ENCODE measurements around the gene LCMT1. TPM values are rescaled to one million over a fixed set of nuclear protein-coding genes. Genes with fewer than 3 reads are reported as not detected.

LCMT1 gene
- total and polyA plus RNA-seq, 2 of the 13 experiments (the other 11 are each of a cell fraction or from before 2014, with no cell fraction given), result 41.2 to 48.7 TPM

DNA sequence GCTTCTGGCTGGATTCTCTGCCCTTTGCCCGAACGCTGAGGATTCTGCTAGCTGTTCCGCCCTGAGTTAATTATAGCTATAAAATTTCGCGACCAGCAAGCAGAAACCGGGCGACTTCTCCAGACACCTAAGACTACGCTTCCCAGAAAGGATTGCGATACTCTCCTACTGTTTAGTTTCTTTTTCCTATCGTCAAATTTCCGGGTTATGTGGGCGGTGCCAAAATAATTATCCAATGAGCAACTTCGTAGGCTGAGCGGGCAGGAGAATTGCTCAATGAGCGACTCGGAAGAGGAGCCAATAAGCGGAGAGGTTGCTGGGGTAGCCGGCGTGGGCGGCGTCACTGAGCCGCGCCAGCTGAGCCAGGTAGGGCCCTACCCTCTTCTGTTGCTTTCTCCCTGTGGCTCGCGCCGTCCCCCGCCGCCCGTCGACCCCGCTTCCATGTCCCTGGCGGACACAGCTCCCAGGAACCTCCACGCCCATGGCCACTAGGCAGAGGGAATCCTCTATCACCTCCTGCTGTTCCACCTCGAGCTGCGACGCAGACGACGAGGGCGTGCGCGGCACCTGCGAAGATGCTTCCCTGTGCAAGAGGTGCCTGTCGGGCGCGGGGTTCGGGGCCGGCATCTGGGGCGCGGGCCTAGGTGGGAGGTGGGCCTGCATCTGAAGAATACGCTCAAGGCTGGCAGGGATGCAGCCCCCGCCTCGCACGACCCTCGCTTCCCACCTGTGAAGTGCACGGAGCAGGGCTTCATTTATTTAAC is at the start of gene LCMT1 (continued):
- TF ChIP-seq, protein P1, sequence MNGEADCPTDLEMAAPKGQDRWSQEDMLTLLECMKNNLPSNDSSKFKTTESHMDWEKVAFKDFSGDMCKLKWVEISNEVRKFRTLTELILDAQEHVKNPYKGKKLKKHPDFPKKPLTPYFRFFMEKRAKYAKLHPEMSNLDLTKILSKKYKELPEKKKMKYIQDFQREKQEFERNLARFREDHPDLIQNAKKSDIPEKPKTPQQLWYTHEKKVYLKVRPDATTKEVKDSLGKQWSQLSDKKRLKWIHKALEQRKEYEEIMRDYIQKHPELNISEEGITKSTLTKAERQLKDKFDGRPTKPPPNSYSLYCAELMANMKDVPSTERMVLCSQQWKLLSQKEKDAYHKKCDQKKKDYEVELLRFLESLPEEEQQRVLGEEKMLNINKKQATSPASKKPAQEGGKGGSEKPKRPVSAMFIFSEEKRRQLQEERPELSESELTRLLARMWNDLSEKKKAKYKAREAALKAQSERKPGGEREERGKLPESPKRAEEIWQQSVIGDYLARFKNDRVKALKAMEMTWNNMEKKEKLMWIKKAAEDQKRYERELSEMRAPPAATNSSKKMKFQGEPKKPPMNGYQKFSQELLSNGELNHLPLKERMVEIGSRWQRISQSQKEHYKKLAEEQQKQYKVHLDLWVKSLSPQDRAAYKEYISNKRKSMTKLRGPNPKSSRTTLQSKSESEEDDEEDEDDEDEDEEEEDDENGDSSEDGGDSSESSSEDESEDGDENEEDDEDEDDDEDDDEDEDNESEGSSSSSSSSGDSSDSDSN (CRISPR knock-in tag; IDR thresholded peaks at IDR 0.05), result peak; percentile 70
- TF ChIP-seq ZNF589 (CRISPR knock-in tag; conservative IDR thresholded peaks at IDR 0.05) (peak; percentile 60; the same call in 1 of the 2 replicates), SUZ12 (IDR thresholded peaks at IDR 0.05; ENCODE audit: low read depth, low read length) (peak; percentile 45; the same call in 1 of the 2 replicates), ZNF20 (CRISPR knock-in tag; IDR thresholded peaks at IDR 0.05) (no peak), YEATS4 (CRISPR knock-in tag; IDR thresholded peaks at IDR 0.05; ENCODE audit: borderline replicate concordance) (peak; percentile 85; the same call in 1 of the 2 replicates), IRX3 (CRISPR knock-in tag; IDR thresholded peaks at IDR 0.05; ENCODE audit: borderline replicate concordance, low read depth) (peak; percentile 79; the same call in 1 of the 2 replicates), PAX8 (CRISPR knock-in tag; IDR thresholded peaks at IDR 0.05; ENCODE audit: borderline replicate concordance) (peak; percentile 48; the same call in 1 of the 2 replicates), GABPB1 (CRISPR knock-in tag; IDR thresholded peaks at IDR 0.05) (peak; percentile 97), TSC22D2 (CRISPR knock-in tag; IDR thresholded peaks at IDR 0.05; ENCODE audit: borderline replicate concordance) (no peak), NRL (CRISPR knock-in tag; IDR thresholded peaks at IDR 0.05; ENCODE audit: borderline replicate concordance) (peak; percentile 82; the same call in 1 of the 2 replicates), ZNF543 (CRISPR knock-in tag; IDR thresholded peaks at IDR 0.05) (0 out of 2 replicates have a peak, but pooled peaks have one; percentile 72), ELF4 (CRISPR knock-in tag; IDR thresholded peaks at IDR 0.05; ENCODE audit: borderline replicate concordance) (peak; percentile 77; the same call in 1 of the 2 replicates), POLR2G (IDR thresholded peaks at IDR 0.05; ENCODE audit: low read depth, low read length) (peak; percentile 86), XBP1 (CRISPR knock-in tag; IDR thresholded peaks at IDR 0.05) (no peak), SNAPC2 (CRISPR knock-in tag; IDR thresholded peaks at IDR 0.05) (peak; percentile 84; the same call in 1 of the 2 replicates)
- TF ChIP-seq, protein P2, sequence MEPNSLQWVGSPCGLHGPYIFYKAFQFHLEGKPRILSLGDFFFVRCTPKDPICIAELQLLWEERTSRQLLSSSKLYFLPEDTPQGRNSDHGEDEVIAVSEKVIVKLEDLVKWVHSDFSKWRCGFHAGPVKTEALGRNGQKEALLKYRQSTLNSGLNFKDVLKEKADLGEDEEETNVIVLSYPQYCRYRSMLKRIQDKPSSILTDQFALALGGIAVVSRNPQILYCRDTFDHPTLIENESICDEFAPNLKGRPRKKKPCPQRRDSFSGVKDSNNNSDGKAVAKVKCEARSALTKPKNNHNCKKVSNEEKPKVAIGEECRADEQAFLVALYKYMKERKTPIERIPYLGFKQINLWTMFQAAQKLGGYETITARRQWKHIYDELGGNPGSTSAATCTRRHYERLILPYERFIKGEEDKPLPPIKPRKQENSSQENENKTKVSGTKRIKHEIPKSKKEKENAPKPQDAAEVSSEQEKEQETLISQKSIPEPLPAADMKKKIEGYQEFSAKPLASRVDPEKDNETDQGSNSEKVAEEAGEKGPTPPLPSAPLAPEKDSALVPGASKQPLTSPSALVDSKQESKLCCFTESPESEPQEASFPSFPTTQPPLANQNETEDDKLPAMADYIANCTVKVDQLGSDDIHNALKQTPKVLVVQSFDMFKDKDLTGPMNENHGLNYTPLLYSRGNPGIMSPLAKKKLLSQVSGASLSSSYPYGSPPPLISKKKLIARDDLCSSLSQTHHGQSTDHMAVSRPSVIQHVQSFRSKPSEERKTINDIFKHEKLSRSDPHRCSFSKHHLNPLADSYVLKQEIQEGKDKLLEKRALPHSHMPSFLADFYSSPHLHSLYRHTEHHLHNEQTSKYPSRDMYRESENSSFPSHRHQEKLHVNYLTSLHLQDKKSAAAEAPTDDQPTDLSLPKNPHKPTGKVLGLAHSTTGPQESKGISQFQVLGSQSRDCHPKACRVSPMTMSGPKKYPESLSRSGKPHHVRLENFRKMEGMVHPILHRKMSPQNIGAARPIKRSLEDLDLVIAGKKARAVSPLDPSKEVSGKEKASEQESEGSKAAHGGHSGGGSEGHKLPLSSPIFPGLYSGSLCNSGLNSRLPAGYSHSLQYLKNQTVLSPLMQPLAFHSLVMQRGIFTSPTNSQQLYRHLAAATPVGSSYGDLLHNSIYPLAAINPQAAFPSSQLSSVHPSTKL (CRISPR knock-in tag; IDR thresholded peaks at IDR 0.05), result peak; percentile 28; the same call in 1 of the 2 replicates
- TF ChIP-seq, protein P3, sequence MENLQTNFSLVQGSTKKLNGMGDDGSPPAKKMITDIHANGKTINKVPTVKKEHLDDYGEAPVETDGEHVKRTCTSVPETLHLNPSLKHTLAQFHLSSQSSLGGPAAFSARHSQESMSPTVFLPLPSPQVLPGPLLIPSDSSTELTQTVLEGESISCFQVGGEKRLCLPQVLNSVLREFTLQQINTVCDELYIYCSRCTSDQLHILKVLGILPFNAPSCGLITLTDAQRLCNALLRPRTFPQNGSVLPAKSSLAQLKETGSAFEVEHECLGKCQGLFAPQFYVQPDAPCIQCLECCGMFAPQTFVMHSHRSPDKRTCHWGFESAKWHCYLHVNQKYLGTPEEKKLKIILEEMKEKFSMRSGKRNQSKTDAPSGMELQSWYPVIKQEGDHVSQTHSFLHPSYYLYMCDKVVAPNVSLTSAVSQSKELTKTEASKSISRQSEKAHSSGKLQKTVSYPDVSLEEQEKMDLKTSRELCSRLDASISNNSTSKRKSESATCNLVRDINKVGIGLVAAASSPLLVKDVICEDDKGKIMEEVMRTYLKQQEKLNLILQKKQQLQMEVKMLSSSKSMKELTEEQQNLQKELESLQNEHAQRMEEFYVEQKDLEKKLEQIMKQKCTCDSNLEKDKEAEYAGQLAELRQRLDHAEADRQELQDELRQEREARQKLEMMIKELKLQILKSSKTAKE (CRISPR knock-in tag; IDR thresholded peaks at IDR 0.05; ENCODE audit: borderline replicate concordance), result peak; percentile 41; the same call in 1 of the 2 replicates
- TF ChIP-seq, protein P4, sequence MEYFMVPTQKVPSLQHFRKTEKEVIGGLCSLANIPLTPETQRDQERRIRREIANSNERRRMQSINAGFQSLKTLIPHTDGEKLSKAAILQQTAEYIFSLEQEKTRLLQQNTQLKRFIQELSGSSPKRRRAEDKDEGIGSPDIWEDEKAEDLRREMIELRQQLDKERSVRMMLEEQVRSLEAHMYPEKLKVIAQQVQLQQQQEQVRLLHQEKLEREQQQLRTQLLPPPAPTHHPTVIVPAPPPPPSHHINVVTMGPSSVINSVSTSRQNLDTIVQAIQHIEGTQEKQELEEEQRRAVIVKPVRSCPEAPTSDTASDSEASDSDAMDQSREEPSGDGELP (IDR thresholded peaks at IDR 0.05; ENCODE audit: borderline replicate concordance, low read depth), result peak; percentile 96
